BE2C (cell line): Measurements from ENCODE around the gene TRIM40.

Experiments used
- DNase-seq: peaks from one replicate; pipeline ENCODE4 v3.0.0-alpha.2; 2020
- H3K27me3 ChIP-seq: fragments of 250-450 bp; sonication (Bioruptor Pico); 2 replicates; pipeline ENCODE4 v1.5.1; 2020; ENCODE audit warnings: mild to moderate bottlenecking
- H3K36me3 ChIP-seq: fragments of 250-450 bp; sonication (Bioruptor Pico); 2 replicates; pipeline ENCODE4 v1.5.1; 2020; ENCODE audit warnings: mild to moderate bottlenecking
- H3K4me1 ChIP-seq: fragments of 250-450 bp; sonication (Bioruptor Pico); 2 replicates; pipeline ENCODE4 v1.5.1; 2020
- H3K4me3 ChIP-seq: 2 replicates; pipeline ENCODE4 v1.5.1; 2011; ENCODE audit warnings: low read depth, low read length
- H3K9me3 ChIP-seq: fragments of 250-450 bp; sonication (Bioruptor Pico); 2 replicates; pipeline ENCODE4 v1.5.1; 2020
- CTCF ChIP-seq: IDR thresholded peaks from 2 replicates; pipeline ENCODE4 v1.5.1; 2012; ENCODE audit warnings: mild to moderate bottlenecking, low read depth, low read length

Gene TRIM40

GRCh38 chr6:30096829-30097228 lies 39.1 kb upstream of the TRIM40 start:
- Histone ChIP-seq H3K36me3 (no peaks in the 10 kb centered on the region), H3K9me3 (no peaks in the 10 kb centered on the region), H3K4me3 (no peak overlapping the region), H3K4me1 (no peaks in the 10 kb centered on the region), H3K27me3 (peaks cover 91% of the 10 kb centered on the region)
- no peak for TF ChIP-seq CTCF
- DNase-seq: no peak

GRCh38 chr6:30097902-30098768 lies 37.8 kb upstream of the TRIM40 start:
- Histone ChIP-seq H3K36me3 (no peaks in the 10 kb centered on the region), H3K9me3 (no peaks in the 10 kb centered on the region), H3K4me3 (no peak overlapping the region), H3K27me3 (peaks cover 83% of the 10 kb centered on the region), H3K4me1 (no peaks in the 10 kb centered on the region)
- DNase-seq: no peak
- no peak for TF ChIP-seq CTCF

GRCh38 chr6:30100154-30100553 lies 35.8 kb upstream of the TRIM40 start:
- H3K4me1 ChIP-seq: peaks cover 4% of the 10 kb centered on the region; the same call in 1 of the 2 replicates
- H3K27me3 ChIP-seq: peaks cover 82% of the 10 kb centered on the region
- DNase-seq: no peak
- no peaks in the 10 kb centered on the region for H3K36me3 ChIP-seq
- H3K4me3 ChIP-seq: no peak overlapping the region
- H3K9me3 ChIP-seq: no peaks in the 10 kb centered on the region
- no peak for TF ChIP-seq CTCF

GRCh38 chr6:30100585-30101443 lies 35.1 kb upstream of the TRIM40 start:
- no peak overlapping the region for H3K4me3 ChIP-seq
- no peak for DNase-seq
- no peaks in the 10 kb centered on the region for H3K36me3 ChIP-seq
- peaks cover 4% of the 10 kb centered on the region; the same call in 1 of the 2 replicates for H3K4me1 ChIP-seq
- no peaks in the 10 kb centered on the region for H3K9me3 ChIP-seq
- H3K27me3 ChIP-seq: peaks cover 79% of the 10 kb centered on the region
- no peak for TF ChIP-seq CTCF

GRCh38 chr6:30101444-30102413 lies 34.2 kb upstream of the TRIM40 start:
- no peak for TF ChIP-seq CTCF
- peak; percentile 89 for DNase-seq
- Histone ChIP-seq H3K4me3 (peak overlapping the region; percentile 42), H3K9me3 (no peaks in the 10 kb centered on the region), H3K4me1 (peaks cover 4% of the 10 kb centered on the region; the same call in 1 of the 2 replicates), H3K27me3 (peaks cover 77% of the 10 kb centered on the region), H3K36me3 (no peaks in the 10 kb centered on the region)
